SIG-M5 treated with dmso at 0.1 percent for 504 hours (cell line): Measurements from ENCODE around the gene DPH7.
"Not testable (repeated sequence)": the region's sequence is repeated elsewhere in the genome, so short reads cannot be mapped to it uniquely, and the experiment has no call there.

Source experiments
- DNase-seq: peaks from one replicate; lab custom pipeline; 2025; ENCODE audit not compliant: unreplicated experiment; lab: John Stamatoyannopoulos, UW

DPH7 gene

DNA sequence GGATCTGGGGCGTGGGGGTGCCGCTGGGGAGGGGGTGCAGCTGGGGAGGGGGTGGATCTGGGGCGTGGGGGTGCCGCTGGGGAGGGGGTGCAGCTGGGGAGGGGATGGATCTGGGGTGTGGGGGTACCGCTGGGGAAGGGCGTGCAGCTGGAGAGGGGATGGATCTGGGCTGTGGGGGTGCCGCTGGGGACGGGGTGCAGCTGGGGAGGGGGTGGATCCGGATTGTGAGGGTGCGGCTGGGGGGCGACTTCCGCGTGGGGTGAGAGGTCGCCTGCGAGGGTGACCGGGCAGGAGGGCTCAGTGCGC is 27.8 kb downstream of the DPH7 start:
- not testable (repeated sequence) for DNase-seq

DNA sequence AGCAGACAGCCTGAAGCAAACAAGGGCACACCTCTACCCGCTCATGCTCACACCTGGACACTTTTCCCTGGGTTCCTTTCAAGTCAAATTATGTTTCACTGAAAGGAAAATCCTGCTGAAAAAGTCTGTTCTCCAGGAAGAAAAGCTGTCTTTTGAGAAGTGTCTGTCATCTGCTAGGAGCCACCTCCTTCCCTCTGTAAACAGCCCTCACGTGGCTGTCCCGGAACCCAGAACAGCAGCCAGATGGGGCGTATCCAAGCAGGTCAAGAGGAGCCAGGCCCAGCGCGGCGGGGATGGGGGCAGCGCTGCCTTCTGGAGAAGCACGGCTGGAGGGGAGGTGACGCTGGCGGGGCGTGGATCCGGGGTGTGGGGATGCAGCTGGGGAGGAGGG is 28.5 kb downstream of the DPH7 start, which contains the start of gene PNPLA7:
PNPLA7 (minus strand) TSS at position 172 of the 391 bp plus-strand sequence. CDS start 205 bp downstream, outside the sequence.
- peak; percentile 89 for DNase-seq

GRCh38 chr9:137547687-137548543 is 30.8 kb downstream of the DPH7 start:
- no peak for DNase-seq

- DNase-seq: no peak
These were observed 33.6 kb downstream of the DPH7 start for GRCh38 chr9:137545123-137545522.

- DNase-seq: no peak
These were observed 34.5 kb downstream of the DPH7 start for GRCh38 chr9:137544176-137544760.

GRCh38 chr9:137543237-137543963 is 35.3 kb downstream of the DPH7 start:
- no peak for DNase-seq

DNA sequence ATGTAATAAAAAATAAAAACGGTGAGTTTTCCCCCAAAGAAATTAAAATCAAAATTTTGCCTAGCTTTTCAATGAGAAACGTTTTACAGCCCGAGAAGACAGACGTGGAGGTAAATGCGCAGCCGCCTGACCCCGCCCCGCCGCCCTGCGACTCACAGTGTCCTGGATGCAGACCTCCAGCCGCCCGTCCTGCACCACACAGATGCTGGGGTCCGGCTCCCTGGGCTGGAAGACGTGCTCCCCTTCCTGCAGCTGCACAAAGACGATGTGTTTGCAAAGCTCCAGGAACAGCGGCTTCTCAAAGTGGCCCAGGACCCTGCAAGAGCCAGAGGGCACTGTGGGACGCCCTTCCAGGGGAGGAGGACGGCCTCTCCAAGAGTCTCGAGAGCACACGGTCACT is 36.2 kb downstream of the DPH7 start:
- DNase-seq: no peak

GRCh38 chr9:137540536-137540935 is 38.2 kb downstream of the DPH7 start:
- no peak for DNase-seq

GRCh38 chr9:137538058-137538457 is 40.7 kb downstream of the DPH7 start:
- no peak for DNase-seq

GRCh38 chr9:137536594-137537131 is 42.1 kb downstream of the DPH7 start:
- not testable (repeated sequence) for DNase-seq

GRCh38 chr9:137535120-137535428 is 43.7 kb downstream of the DPH7 start:
- no peak for DNase-seq

DNA sequence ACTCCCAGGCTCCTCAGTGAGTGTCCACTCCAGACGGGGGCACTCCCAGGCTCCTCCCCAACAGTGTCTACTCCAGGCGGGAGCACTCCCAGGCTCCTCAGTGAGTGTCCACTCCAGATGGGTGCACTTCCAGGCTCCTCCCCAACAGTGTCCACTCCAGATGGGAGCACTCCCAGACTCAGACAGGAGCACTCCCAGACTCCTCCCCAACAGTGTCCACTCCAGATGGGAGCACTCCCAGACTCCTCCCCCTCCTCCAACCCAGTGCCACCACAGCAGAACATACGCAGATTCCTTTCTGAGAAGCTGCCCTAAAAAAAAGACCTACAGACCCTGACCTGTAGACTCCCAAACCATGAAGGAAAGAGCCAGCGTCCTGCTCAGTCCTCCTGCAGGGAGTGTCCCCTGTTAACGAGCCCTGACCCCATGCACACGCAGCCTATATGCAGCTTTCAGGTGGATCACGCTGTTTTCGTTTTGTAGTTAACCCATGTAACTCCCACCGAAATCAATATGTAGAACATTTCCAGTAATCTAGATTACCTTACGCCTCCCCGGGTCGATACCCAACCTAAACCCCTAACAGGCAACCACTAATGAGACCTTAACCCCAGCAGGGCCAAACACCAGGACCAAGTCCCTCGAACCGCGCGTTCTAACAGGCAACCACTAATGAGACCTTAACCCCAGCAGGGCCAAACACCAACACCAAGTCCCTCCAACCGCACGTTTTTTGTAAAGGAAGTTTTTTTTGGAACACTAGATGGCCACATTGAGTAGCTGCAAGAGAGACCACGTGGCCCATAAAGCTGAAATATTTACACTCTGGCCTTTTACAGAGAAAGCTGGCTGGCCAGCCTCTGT is 44.2 kb downstream of the DPH7 start:
- peak; percentile 85 for DNase-seq

DNA sequence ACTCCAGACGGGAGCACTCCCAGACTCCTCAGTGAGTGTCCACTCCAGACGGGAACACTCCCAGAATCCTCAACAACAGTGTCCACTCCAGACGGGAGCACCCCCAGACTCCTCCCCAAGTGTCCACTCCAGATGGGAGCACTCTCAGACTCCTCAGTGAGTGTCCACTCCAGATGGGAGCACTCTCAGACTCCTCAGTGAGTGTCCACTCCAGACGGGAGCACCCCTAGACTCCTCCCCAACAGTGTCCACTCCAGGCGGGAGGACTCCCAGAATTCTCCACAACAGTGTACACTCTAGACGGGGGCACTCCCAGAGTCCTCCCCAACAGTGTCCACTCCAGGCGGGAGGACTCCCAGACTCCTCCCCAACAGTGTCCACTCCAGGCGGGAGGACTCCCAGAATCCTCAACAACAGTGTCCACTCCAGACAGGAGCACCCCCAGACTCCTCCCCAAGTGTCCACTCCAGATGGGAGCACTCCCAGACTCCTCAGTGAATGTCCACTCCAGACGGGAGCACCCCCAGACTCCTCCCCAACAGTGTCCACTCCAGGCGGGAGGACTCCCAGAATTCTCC is 45.7 kb downstream of the DPH7 start:
- not testable (repeated sequence) for DNase-seq

- no peak for DNase-seq
These were observed 47.5 kb downstream of the DPH7 start for GRCh38 chr9:137531099-137531765.

DNA sequence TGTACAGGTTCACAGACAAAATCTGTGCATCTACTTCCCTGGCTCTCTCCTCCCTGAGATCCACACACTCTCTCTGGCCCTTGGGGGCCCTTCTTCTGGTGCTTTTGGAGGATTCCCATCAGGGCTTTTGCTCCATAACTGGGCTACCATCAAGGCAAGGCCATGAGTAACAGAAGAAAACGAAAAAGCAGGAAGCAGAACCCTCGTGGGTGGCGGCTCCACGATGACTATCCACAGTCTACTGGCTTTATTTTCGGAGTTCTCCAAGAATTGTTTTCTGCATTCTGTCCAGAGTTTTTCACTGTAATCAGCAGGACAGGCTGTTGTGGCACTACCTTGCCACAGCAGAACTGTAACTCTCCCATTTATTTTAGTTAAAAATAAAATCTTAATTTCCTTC is 48.4 kb downstream of the DPH7 start:
- no peak for DNase-seq

DNA sequence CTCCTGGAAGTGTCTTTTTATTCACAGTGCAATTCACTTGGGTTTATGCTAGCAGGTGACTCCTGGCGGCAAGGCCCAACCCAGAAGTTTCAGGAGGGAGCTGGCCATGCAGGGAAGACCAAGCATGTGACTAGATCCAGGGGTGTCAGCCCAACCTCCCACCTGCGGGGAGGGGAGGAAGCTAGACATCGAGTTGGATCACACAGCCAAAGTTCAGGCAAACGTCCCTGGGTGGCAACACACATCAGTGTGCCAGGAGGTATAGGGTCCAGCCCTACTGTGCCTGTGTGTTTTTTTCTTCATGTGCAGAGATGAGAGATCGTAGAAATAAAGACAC is 53.8 kb downstream of the DPH7 start:
- no peak for DNase-seq

DNA sequence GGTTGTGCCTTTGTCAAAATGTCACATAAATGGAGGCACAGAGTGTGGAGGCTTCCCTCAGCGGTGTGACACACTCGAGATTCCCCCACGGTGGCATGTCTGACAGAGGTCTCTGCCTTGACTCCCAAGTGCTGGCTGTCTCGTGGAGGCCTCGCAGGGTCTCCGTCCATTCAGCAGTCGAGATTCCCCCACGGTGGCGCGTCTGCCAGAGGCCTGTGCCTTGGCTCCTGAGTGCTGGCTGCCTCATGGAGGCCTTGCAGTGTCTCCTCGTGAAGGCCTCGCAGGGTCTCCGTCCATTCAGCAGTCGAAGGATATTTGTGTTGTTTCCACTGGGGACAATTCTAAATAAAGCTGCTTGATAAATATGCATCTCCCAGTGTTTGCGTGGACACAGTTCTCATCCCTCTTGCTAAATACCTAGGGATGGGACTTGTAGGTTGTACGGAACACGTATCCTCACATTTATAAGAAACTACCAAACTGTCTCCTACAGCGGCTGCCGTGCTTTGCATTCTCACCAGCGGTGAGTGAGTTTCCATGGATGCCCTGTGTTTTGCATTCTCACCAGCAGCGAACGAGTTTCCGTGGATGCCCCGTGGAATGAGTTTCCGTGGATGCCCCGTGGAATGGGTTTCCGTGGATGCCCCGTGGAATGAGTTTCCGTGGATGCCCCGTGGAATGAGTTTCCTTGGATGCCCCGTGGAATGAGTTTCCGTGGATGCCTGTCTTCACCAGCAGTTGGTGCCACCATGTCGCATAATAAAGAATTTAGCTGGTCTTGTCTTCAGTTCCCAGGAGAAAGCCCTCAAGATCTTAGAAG is 54.4 kb downstream of the DPH7 start:
- no peak for DNase-seq

- no peak for DNase-seq
These were observed 55.8 kb downstream of the DPH7 start for GRCh38 chr9:137522746-137523455.
